ENCODE measurements around the gene ITGAE.

The ITGAE gene

GRCh38 chr17:3751836-3752235 lies 49.2 kb downstream of the ITGAE start:
- no peak for TF ChIP-seq CTCF (IDR thresholded peaks at IDR 0.05; ENCODE audit: borderline replicate concordance, insufficient read depth, low read depth, low read length)
- no peak overlapping the region for H3K4me3 ChIP-seq (ENCODE audit: low read depth, low read length)

GRCh38 chr17:3750926-3751325 lies 50.1 kb downstream of the ITGAE start:
- no peak for TF ChIP-seq CTCF (IDR thresholded peaks at IDR 0.05; ENCODE audit: borderline replicate concordance, insufficient read depth, low read depth, low read length)
- no peak overlapping the region for H3K4me3 ChIP-seq (ENCODE audit: low read depth, low read length)

GRCh38 chr17:3750296-3750695 lies 50.7 kb downstream of the ITGAE start:
- no peak overlapping the region for H3K4me3 ChIP-seq (ENCODE audit: low read depth, low read length)
- no peak for TF ChIP-seq CTCF (IDR thresholded peaks at IDR 0.05; ENCODE audit: borderline replicate concordance, insufficient read depth, low read depth, low read length)

- H3K4me3 ChIP-seq (ENCODE audit: low read depth, low read length), result no peak overlapping the region
- no peak for TF ChIP-seq CTCF (IDR thresholded peaks at IDR 0.05; ENCODE audit: borderline replicate concordance, insufficient read depth, low read depth, low read length)
These were observed 52.4 kb downstream of the ITGAE start for GRCh38 chr17:3748576-3748975.

GRCh38 chr17:3747805-3748204 lies 53.2 kb downstream of the ITGAE start:
- no peak for TF ChIP-seq CTCF (IDR thresholded peaks at IDR 0.05; ENCODE audit: borderline replicate concordance, insufficient read depth, low read depth, low read length)
- no peak overlapping the region for H3K4me3 ChIP-seq (ENCODE audit: low read depth, low read length)

GRCh38 chr17:3745071-3745470 lies 55.9 kb downstream of the ITGAE start:
- TF ChIP-seq CTCF (IDR thresholded peaks at IDR 0.05; ENCODE audit: borderline replicate concordance, insufficient read depth, low read depth, low read length), result no peak
- no peak overlapping the region for H3K4me3 ChIP-seq (ENCODE audit: low read depth, low read length)

GRCh38 chr17:3744014-3744413 lies 57.0 kb downstream of the ITGAE start:
- TF ChIP-seq CTCF (IDR thresholded peaks at IDR 0.05; ENCODE audit: borderline replicate concordance, insufficient read depth, low read depth, low read length), result no peak

More at GRCh38 chr17:3744014-3744413, 57.0 kb downstream of the ITGAE start:
- no peak overlapping the region for H3K4me3 ChIP-seq (ENCODE audit: low read depth, low read length)

All from GM12875 (cell line).